Globus pallidus (tissue), 1 donor: ENCODE results near the gene DIP2C.
A peak's percentile ranks its signal among the peaks of the same experiment; 100 is the strongest.

ENCODE experiments used
- DNase-seq: peaks from one replicate; pipeline ENCODE4 v3.0.0-alpha.2; 2015; ENCODE audit warnings: low spot score

Gene DIP2C

DNA sequence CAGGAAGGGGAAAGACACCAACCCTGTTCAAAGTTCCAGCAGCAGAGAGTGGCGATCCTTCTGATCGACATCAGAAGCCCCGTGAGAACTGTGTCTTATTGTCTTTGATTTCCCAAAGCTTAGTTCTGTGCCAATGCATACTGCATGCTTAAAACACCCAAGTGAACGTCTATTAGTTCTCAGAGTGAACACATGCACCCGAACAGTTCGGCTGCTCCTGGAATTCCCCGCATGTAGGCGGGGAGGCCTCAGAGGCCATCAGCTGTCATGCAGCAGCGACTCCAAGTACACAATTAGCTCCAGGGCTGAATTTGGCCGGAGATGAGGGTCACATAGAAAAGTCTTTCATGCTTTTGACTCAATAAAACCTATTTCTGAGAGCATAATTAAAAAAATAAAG lies 277.4 kb downstream of the DIP2C start:
- no peak for DNase-seq

DNA sequence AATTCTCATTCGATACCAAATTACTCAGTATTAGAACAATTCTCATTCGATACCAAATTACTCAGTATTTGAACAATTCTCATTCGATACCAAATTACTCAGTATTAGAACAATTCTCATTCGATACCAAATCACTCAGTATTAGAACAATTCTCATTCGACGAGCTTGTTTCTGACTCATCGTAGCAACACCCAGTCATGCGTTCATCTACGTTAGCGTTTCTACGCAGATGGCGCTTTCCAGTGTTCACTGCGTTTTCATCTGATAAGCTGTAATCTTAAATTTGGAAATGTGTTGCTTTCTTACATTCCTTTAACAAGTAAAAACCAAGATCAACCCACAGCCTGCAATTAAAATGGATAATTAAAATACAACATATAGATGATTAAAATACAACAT lies 277.9 kb downstream of the DIP2C start:
- no peak for DNase-seq

GRCh38 chr10:409408-410040 lies 279.9 kb downstream of the DIP2C start:
- no peak for DNase-seq

DNA sequence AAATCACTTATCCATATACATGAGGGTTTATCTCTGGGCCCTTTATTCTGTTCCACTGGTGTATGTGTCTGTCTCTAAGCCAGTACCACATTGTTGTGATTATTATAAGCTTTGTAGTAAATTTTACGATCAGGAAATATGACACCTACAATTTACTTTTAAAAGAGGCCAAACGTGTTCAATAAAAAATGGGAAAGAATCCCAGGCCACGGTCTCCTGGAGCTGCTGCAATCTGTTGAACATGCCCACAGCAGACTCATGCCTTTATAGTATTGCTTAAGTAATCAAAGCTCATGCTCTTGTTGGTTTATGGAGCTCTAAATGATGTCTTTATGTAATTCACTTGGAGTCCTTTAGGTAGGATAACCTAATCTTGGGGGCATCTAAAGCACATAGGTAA lies 281.2 kb downstream of the DIP2C start:
- no peak for DNase-seq

- DNase-seq: no peak
Measured at GRCh38 chr10:406976-407375, 282.5 kb downstream of the DIP2C start.

DNA sequence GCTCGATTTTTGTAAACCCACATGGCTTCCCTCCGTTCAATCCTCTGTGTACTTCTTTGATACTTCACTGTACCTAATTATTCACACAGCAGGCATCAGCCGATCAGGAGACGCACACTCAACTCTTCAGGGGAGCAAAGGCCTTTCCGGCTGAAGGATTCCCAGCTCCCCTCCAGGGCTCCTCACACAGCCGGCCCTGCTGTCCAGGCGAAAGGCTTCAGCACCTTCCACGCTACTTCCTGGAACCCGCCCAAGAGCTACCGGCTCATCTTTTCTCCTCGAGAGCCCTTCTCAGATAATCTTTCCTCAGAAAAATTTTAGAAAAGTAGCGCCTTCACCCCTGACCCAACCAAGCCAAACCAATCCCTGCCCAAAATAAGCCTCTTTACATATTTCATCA lies 283.8 kb downstream of the DIP2C start:
- DNase-seq: no peak

GRCh38 chr10:404991-405390 lies 284.5 kb downstream of the DIP2C start:
- DNase-seq: no peak

GRCh38 chr10:404346-404745 lies 285.1 kb downstream of the DIP2C start:
- DNase-seq: no peak

DNA sequence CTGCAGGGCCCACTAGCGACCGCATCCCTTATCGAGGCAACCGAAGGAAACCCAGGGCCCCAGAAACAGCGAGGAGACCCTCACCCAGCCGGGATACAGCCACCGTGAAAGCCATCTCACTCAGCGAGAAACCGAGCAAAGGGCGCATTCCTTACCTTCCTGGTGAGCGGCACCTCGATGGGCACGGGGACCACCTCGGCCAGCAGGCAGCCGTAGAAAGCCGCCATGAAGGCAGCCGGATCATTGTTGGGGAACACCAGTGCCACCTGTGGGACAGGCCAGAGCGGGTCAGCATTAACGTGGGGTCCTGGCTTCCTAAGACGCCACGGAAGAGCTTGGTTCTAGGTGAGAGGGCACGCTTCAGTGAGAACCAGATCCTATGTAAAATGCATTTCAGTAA lies 290.5 kb downstream of the DIP2C start:
- DNase-seq: no peak

DNA sequence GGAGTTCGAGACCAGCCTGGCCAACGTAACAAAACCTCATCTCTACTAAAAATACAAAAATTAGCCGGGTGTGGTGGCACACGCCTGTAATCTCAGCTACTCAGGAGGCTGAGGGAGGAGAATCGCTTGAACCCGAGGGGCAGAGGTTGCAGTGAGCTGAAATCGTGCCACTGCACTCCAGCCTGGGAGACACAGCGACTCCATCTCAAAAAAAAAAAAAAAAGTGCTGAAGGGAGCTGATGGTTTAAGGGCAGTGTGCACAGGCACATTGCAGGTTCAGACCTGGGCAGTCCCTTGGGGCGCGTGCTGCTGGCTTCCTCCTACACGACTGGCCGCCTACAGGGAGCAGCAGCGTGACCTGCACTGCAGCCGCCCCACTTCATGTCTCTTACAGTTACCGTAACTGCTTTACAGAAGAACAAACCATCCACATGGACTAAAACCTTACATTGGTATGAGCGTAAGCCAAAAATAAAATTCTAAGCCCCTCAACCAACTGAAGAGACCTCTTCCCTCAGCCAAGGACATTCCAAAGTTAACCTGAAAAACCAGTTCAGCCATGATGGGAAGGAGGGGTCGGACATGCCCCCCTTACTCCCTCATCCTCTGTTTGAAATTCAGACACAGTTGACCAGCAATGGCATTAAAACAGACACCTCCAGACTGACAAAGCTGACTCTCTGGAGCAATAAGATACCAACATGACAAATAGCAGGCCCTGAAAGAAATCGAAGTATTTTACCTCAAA lies 292.0 kb downstream of the DIP2C start:
- no peak for DNase-seq

DNA sequence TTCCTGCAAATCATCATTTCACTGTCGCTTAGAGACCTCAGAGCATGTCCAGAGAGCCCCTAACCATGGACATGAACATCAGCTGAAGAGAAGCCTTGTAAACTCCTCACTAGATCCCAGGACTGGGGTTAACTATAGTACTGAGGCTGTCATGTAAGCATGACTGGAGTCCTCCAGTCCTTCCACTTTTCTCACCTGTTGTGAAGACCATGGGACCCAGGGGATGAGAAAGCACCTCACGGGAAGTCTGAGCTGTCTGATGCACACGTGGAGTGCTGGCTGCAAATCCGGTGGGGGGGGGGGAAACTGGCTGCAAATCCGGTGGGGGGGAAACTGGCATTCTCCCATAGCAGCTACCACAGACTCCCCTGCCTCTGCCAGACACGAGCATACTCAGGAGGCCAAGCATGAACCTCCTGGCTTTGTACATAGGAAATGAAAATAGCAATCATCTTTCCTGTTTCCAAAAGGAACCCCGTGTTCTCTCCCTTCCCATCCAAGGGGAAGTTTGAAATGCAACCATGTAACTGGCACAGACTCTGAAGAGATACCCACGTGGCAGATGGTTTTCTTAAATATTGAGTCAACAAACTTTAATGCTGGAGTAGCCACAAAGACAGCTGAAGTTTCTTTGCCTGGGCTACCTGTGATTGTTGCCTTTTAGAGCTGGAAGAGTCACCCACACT lies 292.8 kb downstream of the DIP2C start:
- DNase-seq: no peak

GRCh38 chr10:396107-396506 lies 293.4 kb downstream of the DIP2C start:
- no peak for DNase-seq

- no peak for DNase-seq
Measured at GRCh38 chr10:395665-396064, 293.8 kb downstream of the DIP2C start.

GRCh38 chr10:394439-395101 lies 294.9 kb downstream of the DIP2C start:
- DNase-seq: peak; percentile 93

GRCh38 chr10:393787-394438 lies 295.6 kb downstream of the DIP2C start:
- DNase-seq: no peak

DNA sequence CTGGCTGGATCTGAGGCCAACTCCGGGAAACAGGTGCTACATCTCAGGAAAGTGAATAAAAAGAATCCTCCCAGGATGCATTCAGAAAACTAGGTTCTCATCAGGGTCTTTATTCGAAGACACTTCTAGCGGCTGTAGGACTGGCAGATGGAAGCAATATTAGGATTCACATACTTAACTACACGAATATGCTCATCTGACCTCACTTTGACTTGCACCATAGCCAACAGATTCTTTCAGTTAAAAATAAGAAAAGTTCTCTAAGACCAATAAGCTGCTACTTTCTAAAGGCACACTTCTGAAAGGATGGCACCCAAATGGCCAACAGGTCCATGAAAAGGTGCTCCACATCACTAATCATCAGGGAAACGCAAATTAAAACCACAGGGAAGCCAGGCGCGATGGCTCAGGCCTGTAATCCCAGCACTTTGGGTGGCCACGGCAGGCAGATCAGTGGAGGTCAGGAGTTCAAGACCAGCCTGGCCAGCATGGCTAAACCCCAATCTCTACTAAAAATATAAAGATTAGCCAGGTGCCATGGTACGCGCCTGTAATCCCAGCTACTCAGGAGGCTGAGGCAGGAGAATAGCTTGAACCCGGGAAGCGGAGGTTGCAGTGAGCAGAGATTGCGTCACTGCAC lies 296.2 kb downstream of the DIP2C start:
- no peak for DNase-seq

GRCh38 chr10:392705-393037 lies 296.8 kb downstream of the DIP2C start:
- DNase-seq: no peak

GRCh38 chr10:391847-392704 lies 297.4 kb downstream of the DIP2C start:
- no peak for DNase-seq

- no peak for DNase-seq
Measured at GRCh38 chr10:391305-391704, 298.2 kb downstream of the DIP2C start.

GRCh38 chr10:390449-391100 lies 298.9 kb downstream of the DIP2C start:
- DNase-seq: no peak
